B cell (primary cell): ENCODE results near the gene OST4. TPM values are rescaled to one million over a fixed set of nuclear protein-coding genes. Genes with fewer than 3 reads are reported as not detected.
A peak's percentile ranks its signal among the peaks of the same experiment; 100 is the strongest.

Experiments used
- ATAC-seq: fragments of 200-7000 bp; cut with Tn5 transposase; one replicate; pipeline ENCODE4 v1.10.0; 2021; ENCODE audit warnings: low read depth, mild to moderate bottlenecking, moderate number of reproducible peaks, moderate library complexity
- CTCF ChIA-PET: fragments of 350-600 bp; sonication (Branson Sonifier 250); formaldehyde crosslinking; loops from one replicate; lab custom pipeline; 2021; ENCODE audit warnings: antibody characterized with exemption, inconsistent platforms; lab: Charles Lee
- POLR2A ChIA-PET: fragments of 350-600 bp; sonication (Branson Sonifier 250); formaldehyde crosslinking; loops from one replicate; lab custom pipeline; 2021; ENCODE audit warnings: antibody characterized with exemption; lab: Charles Lee
- DNase-seq: peaks from one replicate; pipeline ENCODE4 v3.0.0; 2013
- H2AFZ ChIP-seq: 2 replicates; pipeline ENCODE4 v1.6.1; 2012; ENCODE audit warnings: mild to moderate bottlenecking, low read depth, low read length; ENCODE audit not compliant: insufficient read depth, poor library complexity, severe bottlenecking
- H3K27ac ChIP-seq, 2 donors: 1 replicate in 1 of 2; 2 replicates in 1 of 2; pipeline ENCODE4 v1.5.1; 2012 to 2013; ENCODE audit warnings: low read length in 2 of 2, mild to moderate bottlenecking in 2 of 2, moderate library complexity in 1 of 2
- H3K27me3 ChIP-seq, 4 experiments: fragments of 200-600 bp in 1 of 4; sonication (generic) in 1 of 4; replicated peaks in 1 of 4; 1 replicate in 2 of 4; 2 replicates in 2 of 4; pipeline versions ENCODE4 v1.6.1 to v1.7.0; 2013 to 2016; ENCODE audit warnings: low read length in 3 of 4, mild to moderate bottlenecking in 2 of 4, mixed read lengths in 1 of 4, moderate library complexity in 1 of 4; ENCODE audit not compliant: insufficient read depth in 4 of 4, control insufficient read depth in 3 of 4; ENCODE audit errors: control extremely low read depth in 1 of 4
- H3K36me3 ChIP-seq, 2 experiments: replicated peaks in 1 of 2; 1 replicate in 1 of 2; 2 replicates in 1 of 2; pipeline versions ENCODE4 v1.6.1 to v1.7.1; 2013; ENCODE audit warnings: low read length in 1 of 2; ENCODE audit not compliant: insufficient read depth in 2 of 2, control insufficient read depth in 1 of 2; ENCODE audit errors: control extremely low read depth in 1 of 2, extremely low read depth in 1 of 2
- H3K4me1 ChIP-seq, 2 donors: fragments of 200-600 bp in 1 of 2; sonication (generic) in 1 of 2; 1 replicate in 1 of 2; 2 replicates in 1 of 2; pipeline versions ENCODE4 v1.5.1 to v1.6.1; 2013 to 2017; ENCODE audit warnings: low read length in 2 of 2; ENCODE audit not compliant: control insufficient read depth in 2 of 2, insufficient read depth in 2 of 2
- H3K4me2 ChIP-seq: replicated peaks from 2 replicates; pipeline ENCODE3; 2012; ENCODE audit warnings: mild to moderate bottlenecking, low read depth, low read length; ENCODE audit not compliant: poor library complexity, severe bottlenecking
- H3K4me3 ChIP-seq, 5 experiments: fragments of 200-600 bp in 1 of 5; sonication (generic) in 1 of 5; 1 replicate in 3 of 5; 2 replicates in 2 of 5; pipeline versions ENCODE4 v1.5.1 to v1.7.0; 2011 to 2016; ENCODE audit warnings: low read length in 4 of 5, mild to moderate bottlenecking in 4 of 5, low read depth in 2 of 5, control low read depth in 1 of 5, moderate library complexity in 1 of 5; ENCODE audit not compliant: insufficient read depth in 1 of 5; ENCODE audit errors: control extremely low read depth in 1 of 5, extremely low read depth in 1 of 5
- H3K79me2 ChIP-seq: fragments of 200-600 bp; sonication (generic); one replicate; pipeline ENCODE4 v1.6.0; 2016; ENCODE audit warnings: low read length; ENCODE audit not compliant: control insufficient read depth, insufficient read depth
- H3K9ac ChIP-seq: fragments of 200-600 bp; sonication (generic); 2 replicates; pipeline ENCODE4 v1.6.1; 2017; ENCODE audit warnings: mild to moderate bottlenecking, low read length, moderate library complexity
- H3K9me3 ChIP-seq, 3 donors: one replicate each; pipeline versions ENCODE4 v1.6.1 to v1.7.1; 2013; ENCODE audit warnings: low read length in 2 of 3; ENCODE audit not compliant: control insufficient read depth in 2 of 3, insufficient read depth in 1 of 3; ENCODE audit errors: control extremely low read depth in 1 of 3
- H4K20me1 ChIP-seq: 2 replicates; pipeline ENCODE4 v1.6.0; 2012; ENCODE audit warnings: mild to moderate bottlenecking, low read length; ENCODE audit not compliant: insufficient read depth, control insufficient read depth, poor library complexity, severe bottlenecking
- H3K27ac Mint-ChIP-seq: one replicate; pipeline ENCODE4 v1.8.0; 2021; ENCODE audit warnings: mixed read lengths
- H3K27me3 Mint-ChIP-seq: one replicate; pipeline ENCODE4 v1.8.0; 2021; ENCODE audit warnings: mixed read lengths
- H3K4me1 Mint-ChIP-seq: one replicate; pipeline ENCODE4 v1.8.0; 2021; ENCODE audit warnings: mixed read lengths
- H3K4me3 Mint-ChIP-seq: one replicate; pipeline ENCODE4 v1.8.0; 2021; ENCODE audit warnings: mixed read lengths
- H3K9me3 Mint-ChIP-seq: one replicate; pipeline ENCODE4 v1.8.0; 2022; ENCODE audit warnings: mixed read lengths; ENCODE audit not compliant: insufficient read depth
- CTCF ChIP-seq: fragments of 200-600 bp; IDR thresholded peaks from one replicate; pipeline ENCODE4 v1.8.0; 2022; ENCODE audit warnings: antibody characterized with exemption, mild to moderate bottlenecking
- EZH2 ChIP-seq: IDR thresholded peaks from 2 replicates; pipeline ENCODE4 v1.6.1; 2012; ENCODE audit warnings: borderline replicate concordance, low read depth, mild to moderate bottlenecking, moderate library complexity, low read length; ENCODE audit not compliant: insufficient read depth, poor library complexity, severe bottlenecking
- WGBS: methylation state at CpG from one replicate; pipeline ENCODE4 v1.1.5; 2013; ENCODE audit warnings: missing lambda C conversion rate; ENCODE audit not compliant: insufficient coverage; 5-methylcytosine and 5-hydroxymethylcytosine counted together
- intact Hi-C: fragments of 100-400 bp; cut with micrococcal nuclease; formaldehyde crosslinking; loops from one replicate; pipeline ENCODE4 v1.10.0; 2022
- polyA plus RNA-seq: library from polyadenylated mRNA; depleted of rRNA; stranded (reverse); fragments of >200 nt; gene quantifications from 2 replicates; pipeline ENCODE4 v1.2.3, GENCODE V29; 2012
- total RNA-seq, 2 donors: library from RNA; stranded (reverse); fragments of 120-200 nt in 1 of 2; gene quantifications; 1 replicate in 1 of 2; 2 replicates in 1 of 2; pipeline versions ENCODE4 v1.2.3 to v1.2.4, GENCODE V29; 2013 to 2022

Gene OST4
- total and polyA plus RNA-seq, 2 donors (not counting 1 experiment from before 2014, with no cell fraction given), result 195 to 257 TPM

- Histone ChIP-seq H3K36me3 (peaks cover 0 to 10% of the 10 kb centered on the region in 2 experiments), H3K4me1 (peaks cover 4 to 15% of the 10 kb centered on the region in 2 donors), H3K4me2 (peak overlapping the region; percentile 94), H3K9me3 (no peaks in the 10 kb centered on the region), H3K27ac (peak overlapping the region; percentile 72 to 80), H4K20me1 (no peaks in the 10 kb centered on the region), H3K79me2 (no peaks in the 10 kb centered on the region), H3K4me3 (peak overlapping the region; percentile 57 to 94 (median 81)), H2AFZ (peak overlapping the region; percentile 91), H3K27me3 (no peaks in the 10 kb centered on the region), H3K9ac (peak overlapping the region; percentile 74)
- peak; percentile 60 for ATAC-seq
- intact Hi-C loops, result loop anchor here (1.0 kb wide), 5 partner anchors 8 to 162 kb away; partner anchors contain the start of genes ATRAID, PREB, SLC5A6 and TMEM214
- ChIA-PET CTCF (interaction anchor here (0.6 to 3.7 kb wide), 19 partner anchors 8 to 205 kb away, joined by 3 to 27 read pairs (median 4); partner anchors contain the start of genes KHK, OST4 and TMEM214), POLR2A (interaction anchor here (0.6 to 4.2 kb wide), 8 partner anchors 8 to 162 kb away, joined by 3 to 48 read pairs (median 9); partner anchors contain the start of genes ATRAID, EMILIN1, OST4 and SLC5A6)
- Mint-ChIP-seq H3K4me3 (peak overlapping the region; percentile 95), H3K27ac (peak overlapping the region; percentile 100), H3K4me1 (peaks cover 17% of the 10 kb centered on the region), H3K27me3 (peaks cover 7% of the 10 kb centered on the region), H3K9me3 (no peaks in the 10 kb centered on the region)
- peak; percentile 98 for DNase-seq
- WGBS, result under 1% methylated on average over 40 of the region's 48 CpGs
- TF ChIP-seq CTCF (peak; percentile 50), EZH2 (no peak)
Observed at GRCh38 chr2:27050281-27050995, 21.0 kb downstream of the OST4 start.
